ENCODE measurements around the gene STK10.

The STK10 gene

GRCh38 chr5:172048539-172049101 lies 139.4 kb downstream of the STK10 start:
- no peak for DNase-seq (ENCODE audit: low read depth)
- TF ChIP-seq CTCF (IDR thresholded peaks at IDR 0.05; ENCODE audit: low read depth, low read length, missing control alignments), result no peak
- in situ Hi-C loops (cut with HindIII; ENCODE audit: low sequenced_read_pairs), result no loop called here
- H3K4me3 ChIP-seq (ENCODE audit: low read depth, low read length), result no peak overlapping the region

- H3K4me3 ChIP-seq (ENCODE audit: low read depth, low read length), result no peak overlapping the region
- DNase-seq (ENCODE audit: low read depth), result no peak
- in situ Hi-C loops (cut with HindIII; ENCODE audit: low sequenced_read_pairs), result no loop called here
- no peak for TF ChIP-seq CTCF (IDR thresholded peaks at IDR 0.05; ENCODE audit: low read depth, low read length, missing control alignments)
Observed at GRCh38 chr5:172048170-172048422, 139.9 kb downstream of the STK10 start.

GRCh38 chr5:172046593-172046992 lies 141.4 kb downstream of the STK10 start:
- H3K4me3 ChIP-seq (ENCODE audit: low read depth, low read length), result no peak overlapping the region
- in situ Hi-C loops (cut with HindIII; ENCODE audit: low sequenced_read_pairs), result no loop called here
- no peak for DNase-seq (ENCODE audit: low read depth)
- no peak for TF ChIP-seq CTCF (IDR thresholded peaks at IDR 0.05; ENCODE audit: low read depth, low read length, missing control alignments)

GRCh38 chr5:172045315-172045632 lies 142.8 kb downstream of the STK10 start:
- in situ Hi-C loops (cut with HindIII; ENCODE audit: low sequenced_read_pairs), result no loop called here
- no peak overlapping the region for H3K4me3 ChIP-seq (ENCODE audit: low read depth, low read length)
- no peak for TF ChIP-seq CTCF (IDR thresholded peaks at IDR 0.05; ENCODE audit: low read depth, low read length, missing control alignments)
- DNase-seq (ENCODE audit: low read depth), result no peak

GRCh38 chr5:172044631-172045314 lies 143.3 kb downstream of the STK10 start:
- no peak for TF ChIP-seq CTCF (IDR thresholded peaks at IDR 0.05; ENCODE audit: low read depth, low read length, missing control alignments)
- DNase-seq (ENCODE audit: low read depth), result no peak
- in situ Hi-C loops (cut with HindIII; ENCODE audit: low sequenced_read_pairs), result no loop called here
- H3K4me3 ChIP-seq (ENCODE audit: low read depth, low read length), result no peak overlapping the region

- DNase-seq (ENCODE audit: low read depth), result no peak
- in situ Hi-C loops (cut with HindIII; ENCODE audit: low sequenced_read_pairs), result no loop called here
- no peak overlapping the region for H3K4me3 ChIP-seq (ENCODE audit: low read depth, low read length)
- no peak for TF ChIP-seq CTCF (IDR thresholded peaks at IDR 0.05; ENCODE audit: low read depth, low read length, missing control alignments)
Observed at GRCh38 chr5:172043865-172044264, 144.2 kb downstream of the STK10 start.

Measured in astrocyte of the cerebellum (primary cell).